IMR-90 (cell line): ENCODE data around the gene CHD6.

Experiments
- BHLHE40 ChIP-seq: fragments of 150-350 bp; IDR thresholded peaks from 2 replicates; pipeline ENCODE4 v1.6.1; 2016; ENCODE audit warnings: mild to moderate bottlenecking, low read depth, low read length
- POLR2A ChIP-seq: IDR thresholded peaks from 2 replicates; pipeline ENCODE4 v1.6.1; 2012; ENCODE audit warnings: mild to moderate bottlenecking, low read depth, low read length
- TF ChIP-seq, protein P1 (sequence below): conservative IDR thresholded peaks from 2 replicates; pipeline ENCODE4 v1.5.1; 2012; ENCODE audit warnings: mild to moderate bottlenecking, low read depth, low read length, improper control_type of control experiment

DNA sequence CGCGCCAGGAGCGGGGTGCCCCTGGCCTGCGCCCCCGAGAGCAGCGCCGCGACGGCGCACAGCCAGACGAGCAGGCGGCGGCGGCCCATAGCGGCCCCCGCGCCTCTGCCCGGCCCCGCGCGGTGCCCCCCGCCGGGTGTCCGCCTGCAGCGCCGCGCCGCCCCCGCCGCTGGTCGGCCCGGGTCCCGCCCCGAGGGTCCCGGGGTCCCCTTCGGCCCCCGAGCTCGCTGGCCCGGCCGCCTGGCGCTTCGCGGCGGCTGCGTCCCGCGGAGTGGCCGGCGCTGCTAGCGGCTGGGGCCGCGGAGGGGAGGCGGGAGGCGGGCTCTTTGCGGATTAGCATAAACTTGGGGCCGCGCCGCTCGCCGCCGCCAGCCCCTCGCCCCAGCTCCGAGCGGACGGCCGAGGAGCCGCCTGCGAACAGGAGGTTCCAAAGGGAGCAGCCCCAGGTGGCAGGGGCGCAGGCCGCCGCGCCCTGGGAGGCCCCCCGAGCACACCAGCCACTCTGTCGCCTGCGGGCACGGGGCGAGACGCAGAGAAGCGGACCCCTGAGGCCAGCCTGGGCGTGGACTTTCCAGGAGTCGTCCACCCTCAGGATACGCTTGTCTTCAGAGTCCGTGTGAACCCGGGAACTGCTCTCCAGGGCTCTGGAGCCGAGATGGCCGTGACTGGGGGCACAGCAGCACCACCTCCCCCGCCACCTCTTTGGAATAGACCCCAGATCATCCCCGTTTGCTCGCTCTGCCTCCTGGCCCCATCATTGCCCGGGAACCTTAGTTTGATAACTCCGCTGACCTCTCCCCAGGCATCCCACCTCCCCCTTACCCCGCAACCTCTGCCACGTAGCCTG, 251.4 kb downstream of the CHD6 start, which contains the start of gene EMILIN3:
- TF ChIP-seq, protein P1, sequence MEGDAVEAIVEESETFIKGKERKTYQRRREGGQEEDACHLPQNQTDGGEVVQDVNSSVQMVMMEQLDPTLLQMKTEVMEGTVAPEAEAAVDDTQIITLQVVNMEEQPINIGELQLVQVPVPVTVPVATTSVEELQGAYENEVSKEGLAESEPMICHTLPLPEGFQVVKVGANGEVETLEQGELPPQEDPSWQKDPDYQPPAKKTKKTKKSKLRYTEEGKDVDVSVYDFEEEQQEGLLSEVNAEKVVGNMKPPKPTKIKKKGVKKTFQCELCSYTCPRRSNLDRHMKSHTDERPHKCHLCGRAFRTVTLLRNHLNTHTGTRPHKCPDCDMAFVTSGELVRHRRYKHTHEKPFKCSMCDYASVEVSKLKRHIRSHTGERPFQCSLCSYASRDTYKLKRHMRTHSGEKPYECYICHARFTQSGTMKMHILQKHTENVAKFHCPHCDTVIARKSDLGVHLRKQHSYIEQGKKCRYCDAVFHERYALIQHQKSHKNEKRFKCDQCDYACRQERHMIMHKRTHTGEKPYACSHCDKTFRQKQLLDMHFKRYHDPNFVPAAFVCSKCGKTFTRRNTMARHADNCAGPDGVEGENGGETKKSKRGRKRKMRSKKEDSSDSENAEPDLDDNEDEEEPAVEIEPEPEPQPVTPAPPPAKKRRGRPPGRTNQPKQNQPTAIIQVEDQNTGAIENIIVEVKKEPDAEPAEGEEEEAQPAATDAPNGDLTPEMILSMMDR = no peak
- TF ChIP-seq POLR2A (no peak), BHLHE40 (no peak)
